Measurements from ENCODE around the gene NRAP. TPM values are rescaled to one million over a fixed set of nuclear protein-coding genes. Genes with fewer than 3 reads are reported as not detected.

Gene NRAP
- total RNA-seq, 1 experiment from 2014 or later = not detected

GRCh38 chr10:113651021-113651420, 12.8 kb downstream of the NRAP start:
- Histone ChIP-seq H3K4me1 (replicated peaks; ENCODE audit: insufficient read depth) (no peaks in the 10 kb centered on the region), H3K9me2 (ENCODE audit: insufficient read depth) (no peaks in the 10 kb centered on the region), H3F3A (ENCODE audit: insufficient read depth, low read depth) (no peaks in the 10 kb centered on the region), H3K4me3 (no peak overlapping the region), H3K9me3 (ENCODE audit: insufficient read depth, low read depth) (no peaks in the 10 kb centered on the region), H3K36me3 (ENCODE audit: low read depth) (no peaks in the 10 kb centered on the region), H2AFZ (no peak overlapping the region), H3K27ac (no peak overlapping the region), H3K79me2 (ENCODE audit: low read depth) (no peaks in the 10 kb centered on the region), H3K4me2 (no peak overlapping the region), H4K20me1 (ENCODE audit: insufficient read depth) (no peaks in the 10 kb centered on the region), H3K27me3 (ENCODE audit: insufficient read depth, low read depth) (0 out of 2 replicates have a peak, but pooled peaks cover 3% of the 10 kb centered on the region)
- DNase-seq = no peak
- intact Hi-C loops (cut with micrococcal nuclease; ENCODE audit: unreplicated experiment) = no loop called here
- ChIA-PET CTCF (no interaction called here), POLR2A (ENCODE audit: unreplicated experiment) (no interaction called here)
- TF ChIP-seq EZH2 (IDR thresholded peaks at IDR 0.05; ENCODE audit: low read depth) (no peak), CTCF (conservative IDR thresholded peaks at IDR 0.05) (no peak)
- no TSS peak for BruUV-seq (replicated peaks)

- Histone ChIP-seq H2AFZ (no peak overlapping the region), H3K27me3 (ENCODE audit: insufficient read depth, low read depth) (0 out of 2 replicates have a peak, but pooled peaks cover 3% of the 10 kb centered on the region), H3K27ac (no peak overlapping the region), H4K20me1 (ENCODE audit: insufficient read depth) (no peaks in the 10 kb centered on the region), H3K4me1 (replicated peaks; ENCODE audit: insufficient read depth) (no peaks in the 10 kb centered on the region), H3F3A (ENCODE audit: insufficient read depth, low read depth) (no peaks in the 10 kb centered on the region), H3K9me2 (ENCODE audit: insufficient read depth) (no peaks in the 10 kb centered on the region), H3K36me3 (ENCODE audit: low read depth) (no peaks in the 10 kb centered on the region), H3K9me3 (ENCODE audit: insufficient read depth, low read depth) (no peaks in the 10 kb centered on the region), H3K4me3 (no peak overlapping the region), H3K4me2 (no peak overlapping the region), H3K79me2 (ENCODE audit: low read depth) (no peaks in the 10 kb centered on the region)
- intact Hi-C loops (cut with micrococcal nuclease; ENCODE audit: unreplicated experiment) = no loop called here
- TF ChIP-seq CTCF (conservative IDR thresholded peaks at IDR 0.05) = no peak
- no peak for TF ChIP-seq EZH2 (IDR thresholded peaks at IDR 0.05; ENCODE audit: low read depth)
- no peak for DNase-seq
- POLR2A ChIA-PET (ENCODE audit: unreplicated experiment) = no interaction called here
- CTCF ChIA-PET = no interaction called here
- BruUV-seq (replicated peaks) = no TSS peak
Measured at GRCh38 chr10:113650172-113650571, 13.7 kb downstream of the NRAP start.

- Histone ChIP-seq H4K20me1 (ENCODE audit: insufficient read depth) (no peaks in the 10 kb centered on the region), H3K4me3 (no peak overlapping the region), H3K79me2 (ENCODE audit: low read depth) (no peaks in the 10 kb centered on the region), H3K4me1 (replicated peaks; ENCODE audit: insufficient read depth) (no peaks in the 10 kb centered on the region), H3K27ac (no peak overlapping the region), H3K27me3 (ENCODE audit: insufficient read depth, low read depth) (peaks cover 10% of the 10 kb centered on the region; the same call in 1 of the 2 replicates), H3K9me3 (ENCODE audit: insufficient read depth, low read depth) (no peaks in the 10 kb centered on the region), H3K36me3 (ENCODE audit: low read depth) (no peaks in the 10 kb centered on the region), H3K4me2 (no peak overlapping the region), H3F3A (ENCODE audit: insufficient read depth, low read depth) (no peaks in the 10 kb centered on the region), H3K9me2 (ENCODE audit: insufficient read depth) (no peaks in the 10 kb centered on the region), H2AFZ (no peak overlapping the region)
- intact Hi-C loops (cut with micrococcal nuclease; ENCODE audit: unreplicated experiment) = no loop called here
- ChIA-PET CTCF (no interaction called here), POLR2A (ENCODE audit: unreplicated experiment) (no interaction called here)
- BruUV-seq (replicated peaks) = no TSS peak
- DNase-seq = no peak
- no peak for TF ChIP-seq EZH2 (IDR thresholded peaks at IDR 0.05; ENCODE audit: low read depth)
- no peak for TF ChIP-seq CTCF (conservative IDR thresholded peaks at IDR 0.05)
Measured at GRCh38 chr10:113648478-113648877, 15.4 kb downstream of the NRAP start.
